Measurements from ENCODE around the gene SATB1.

DNA sequence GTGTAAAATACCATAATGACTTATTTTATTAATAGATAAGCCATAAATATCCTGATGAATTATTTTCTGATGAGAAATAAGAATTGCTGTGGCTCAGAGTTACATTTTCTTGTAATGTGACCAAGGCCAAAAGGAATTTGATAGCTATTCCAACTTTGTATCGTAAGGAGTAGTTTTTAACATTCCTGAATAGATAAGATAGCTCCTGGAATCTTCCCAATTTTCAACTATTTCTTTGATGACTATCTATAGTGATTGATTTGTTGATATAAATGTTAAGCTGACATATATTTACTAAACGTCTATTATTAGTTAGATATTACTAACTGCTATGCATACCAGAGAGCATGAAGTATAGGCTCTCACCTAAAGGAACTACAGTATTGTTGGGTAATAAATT lies 49.1 kb upstream of the SATB1 start:
- TF ChIP-seq, protein P1, sequence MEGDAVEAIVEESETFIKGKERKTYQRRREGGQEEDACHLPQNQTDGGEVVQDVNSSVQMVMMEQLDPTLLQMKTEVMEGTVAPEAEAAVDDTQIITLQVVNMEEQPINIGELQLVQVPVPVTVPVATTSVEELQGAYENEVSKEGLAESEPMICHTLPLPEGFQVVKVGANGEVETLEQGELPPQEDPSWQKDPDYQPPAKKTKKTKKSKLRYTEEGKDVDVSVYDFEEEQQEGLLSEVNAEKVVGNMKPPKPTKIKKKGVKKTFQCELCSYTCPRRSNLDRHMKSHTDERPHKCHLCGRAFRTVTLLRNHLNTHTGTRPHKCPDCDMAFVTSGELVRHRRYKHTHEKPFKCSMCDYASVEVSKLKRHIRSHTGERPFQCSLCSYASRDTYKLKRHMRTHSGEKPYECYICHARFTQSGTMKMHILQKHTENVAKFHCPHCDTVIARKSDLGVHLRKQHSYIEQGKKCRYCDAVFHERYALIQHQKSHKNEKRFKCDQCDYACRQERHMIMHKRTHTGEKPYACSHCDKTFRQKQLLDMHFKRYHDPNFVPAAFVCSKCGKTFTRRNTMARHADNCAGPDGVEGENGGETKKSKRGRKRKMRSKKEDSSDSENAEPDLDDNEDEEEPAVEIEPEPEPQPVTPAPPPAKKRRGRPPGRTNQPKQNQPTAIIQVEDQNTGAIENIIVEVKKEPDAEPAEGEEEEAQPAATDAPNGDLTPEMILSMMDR (IDR thresholded peaks at IDR 0.05) = no peak
- TF ChIP-seq POLR2A (IDR thresholded peaks at IDR 0.05) (no peak), POLR2AphosphoS5 (IDR thresholded peaks at IDR 0.05) (no peak)
